Ascending aorta (tissue), 2 donors: ENCODE data around the gene ANKRD33B. TPM values are rescaled to one million over a fixed set of nuclear protein-coding genes. Genes with fewer than 3 reads are reported as not detected.

Experiments used
- DNase-seq, 2 donors: peaks; one replicate each; pipeline ENCODE4 v3.0.0-alpha.2; 2019; ENCODE audit warnings: low spot score in 2 of 2
- H3K27ac ChIP-seq, 2 donors: fragments of 200-600 bp; sonication (generic); one replicate each; pipeline ENCODE4 v1.5.1; 2016 to 2017; ENCODE audit warnings: mild to moderate bottlenecking in 1 of 2
- H3K27me3 ChIP-seq: fragments of 200-600 bp; sonication (generic); one replicate; pipeline ENCODE4 v1.5.1; 2017
- H3K36me3 ChIP-seq, 2 donors: fragments of 200-600 bp; sonication (generic); one replicate each; pipeline ENCODE4 v1.5.1; 2016
- H3K4me1 ChIP-seq, 2 donors: fragments of 200-600 bp; sonication (generic); one replicate each; pipeline ENCODE4 v1.5.1; 2016 to 2017; ENCODE audit warnings: mild to moderate bottlenecking in 1 of 2
- H3K4me3 ChIP-seq, 2 donors: fragments of 200-600 bp; sonication (generic); one replicate each; pipeline ENCODE4 v1.5.1; 2016 to 2017; ENCODE audit warnings: mild to moderate bottlenecking in 1 of 2
- H3K9me3 ChIP-seq, 2 donors: fragments of 200-600 bp; sonication (generic); one replicate each; pipeline ENCODE4 v1.5.1; 2016
- CTCF ChIP-seq, 3 experiments: fragments of 200-600 bp in 2 of 3; fragments of 450-650 bp in 1 of 3; sonication (generic) in 2 of 3; IDR thresholded peaks; one replicate each; pipeline ENCODE4 v1.5.1; 2016 to 2019; ENCODE audit warnings: antibody characterized with exemption in 3 of 3, mild to moderate bottlenecking in 1 of 3, moderate library complexity in 1 of 3
- intact Hi-C: fragments of 100-400 bp; cut with DNase I; formaldehyde crosslinking; loops from one replicate; pipeline ENCODE4 v1.15.1; 2023
- total RNA-seq: library from RNA; depleted of rRNA; stranded (reverse); fragments of >200 nt; gene quantifications from one replicate; pipeline ENCODE4 v1.1.0, GENCODE V29; 2016

Gene ANKRD33B
- total RNA-seq, 1 donor from 2014 or later, result 7.2 TPM

GRCh38 chr5:10592601-10593000, 28.7 kb downstream of the ANKRD33B start:
- Histone ChIP-seq H3K27ac (no peak overlapping the region), H3K36me3 (no peaks in the 10 kb centered on the region), H3K4me1 (peaks cover 6 to 14% of the 10 kb centered on the region in 2 donors), H3K4me3 (no peak overlapping the region), H3K9me3 (no peaks in the 10 kb centered on the region), H3K27me3 (no peaks in the 10 kb centered on the region)
- TF ChIP-seq CTCF (IDR thresholded peaks at IDR 0.05), result no peak
- no peak for DNase-seq
- intact Hi-C loops, result loop anchor here (10.0 kb wide), 1 partner anchor 238 kb away; the partner anchor contains the start of gene MARCHF6

DNA sequence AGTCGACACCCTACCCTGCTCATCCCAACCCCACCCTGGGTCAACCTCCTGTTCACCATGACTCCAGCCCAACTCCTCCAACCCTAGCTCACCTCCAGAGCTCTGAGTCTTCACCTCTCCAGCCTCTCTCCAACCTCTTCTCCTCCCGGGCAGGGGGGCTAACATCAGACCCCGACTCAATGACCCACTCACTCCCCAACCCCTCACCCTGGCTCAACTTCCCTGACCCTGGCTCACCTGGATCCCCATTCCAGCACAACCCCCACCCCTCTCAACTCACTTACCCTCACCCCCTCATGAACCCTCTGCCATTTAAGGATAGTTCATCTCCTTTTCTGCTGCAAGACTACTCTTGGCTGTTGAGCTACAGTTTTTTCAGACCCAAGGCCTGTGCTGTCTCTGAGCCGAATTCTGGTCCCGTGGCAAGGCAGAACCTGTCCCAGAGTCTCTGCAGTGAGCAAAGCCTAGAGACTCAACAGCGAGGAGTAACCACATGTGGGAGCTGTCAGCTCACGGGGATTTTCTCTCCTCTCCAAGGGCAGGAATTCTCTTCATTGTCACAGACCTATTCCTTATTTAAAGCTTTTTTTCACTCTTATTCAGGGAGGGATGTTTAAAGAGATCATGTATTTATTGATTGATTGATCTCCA, 29.8 kb downstream of the ANKRD33B start:
- Histone ChIP-seq H3K36me3 (no peaks in the 10 kb centered on the region), H3K27ac (no peak overlapping the region), H3K4me3 (no peak overlapping the region), H3K4me1 (peaks cover 6 to 14% of the 10 kb centered on the region in 2 donors), H3K9me3 (no peaks in the 10 kb centered on the region), H3K27me3 (no peaks in the 10 kb centered on the region)
- intact Hi-C loops, result loop anchor here (10.0 kb wide), 1 partner anchor 239 kb away; the partner anchor contains the start of gene MARCHF6
- no peak for DNase-seq
- no peak for TF ChIP-seq CTCF (IDR thresholded peaks at IDR 0.05)

DNA sequence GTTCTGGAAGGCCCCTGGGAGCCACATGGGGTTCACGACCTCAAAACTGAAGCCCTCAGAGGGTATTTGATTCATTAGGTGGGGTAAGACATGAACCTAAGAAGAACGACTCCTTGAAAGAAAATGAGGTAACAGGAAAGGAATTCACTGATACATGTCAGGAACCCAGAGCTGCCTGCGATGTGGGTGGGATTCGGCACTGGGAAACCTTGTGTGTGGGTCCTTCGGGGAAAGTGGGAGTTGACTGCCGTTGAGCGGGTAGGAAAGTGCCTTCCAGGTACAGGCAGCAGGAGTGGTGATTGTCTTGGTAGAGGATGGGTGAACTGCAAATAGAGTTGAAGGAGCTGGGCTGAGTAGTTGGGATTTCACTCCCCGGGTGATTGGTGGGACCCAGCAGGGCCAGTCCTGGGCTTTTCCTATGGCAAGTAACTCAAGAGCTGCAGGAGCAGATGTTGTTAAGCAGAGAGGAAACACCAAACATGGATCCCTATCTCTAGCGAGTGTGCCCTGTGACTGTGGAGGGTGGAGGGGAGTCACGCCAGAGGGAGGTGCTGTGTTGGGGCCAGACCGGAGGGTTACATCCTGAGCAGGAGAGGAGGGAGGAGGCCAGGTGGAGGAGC, 30.8 kb downstream of the ANKRD33B start:
- Histone ChIP-seq H3K27ac (peak overlapping the region; percentile 56 to 71), H3K36me3 (no peaks in the 10 kb centered on the region), H3K9me3 (no peaks in the 10 kb centered on the region), H3K27me3 (no peaks in the 10 kb centered on the region), H3K4me1 (peaks cover 6 to 14% of the 10 kb centered on the region in 2 donors), H3K4me3 (no peak overlapping the region)
- no peak for TF ChIP-seq CTCF (IDR thresholded peaks at IDR 0.05)
- DNase-seq, result no peak
- intact Hi-C loops, result loop anchor here (10.0 kb wide), 1 partner anchor 240 kb away; the partner anchor contains the start of gene MARCHF6

DNA sequence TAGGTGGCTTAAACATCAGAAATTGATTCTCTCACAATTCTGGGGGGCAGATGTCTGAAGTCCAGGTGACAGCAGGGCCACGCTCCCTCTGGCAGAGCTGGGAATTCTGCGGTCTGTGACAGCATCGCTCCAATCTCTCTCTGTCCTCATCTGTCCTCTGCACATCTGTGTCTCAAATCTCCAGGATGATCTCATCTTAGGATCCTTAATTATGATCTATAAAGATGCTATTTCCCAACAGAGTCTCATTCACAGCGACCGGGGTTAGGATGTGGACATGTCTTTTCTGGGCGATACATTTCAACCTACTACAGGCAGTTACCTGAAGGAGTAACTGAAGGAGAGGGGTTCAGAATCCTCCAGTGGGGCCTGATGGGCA, 31.4 kb downstream of the ANKRD33B start:
- H3K27me3 ChIP-seq, result no peaks in the 10 kb centered on the region
- H3K36me3 ChIP-seq, result no peaks in the 10 kb centered on the region

DNA sequence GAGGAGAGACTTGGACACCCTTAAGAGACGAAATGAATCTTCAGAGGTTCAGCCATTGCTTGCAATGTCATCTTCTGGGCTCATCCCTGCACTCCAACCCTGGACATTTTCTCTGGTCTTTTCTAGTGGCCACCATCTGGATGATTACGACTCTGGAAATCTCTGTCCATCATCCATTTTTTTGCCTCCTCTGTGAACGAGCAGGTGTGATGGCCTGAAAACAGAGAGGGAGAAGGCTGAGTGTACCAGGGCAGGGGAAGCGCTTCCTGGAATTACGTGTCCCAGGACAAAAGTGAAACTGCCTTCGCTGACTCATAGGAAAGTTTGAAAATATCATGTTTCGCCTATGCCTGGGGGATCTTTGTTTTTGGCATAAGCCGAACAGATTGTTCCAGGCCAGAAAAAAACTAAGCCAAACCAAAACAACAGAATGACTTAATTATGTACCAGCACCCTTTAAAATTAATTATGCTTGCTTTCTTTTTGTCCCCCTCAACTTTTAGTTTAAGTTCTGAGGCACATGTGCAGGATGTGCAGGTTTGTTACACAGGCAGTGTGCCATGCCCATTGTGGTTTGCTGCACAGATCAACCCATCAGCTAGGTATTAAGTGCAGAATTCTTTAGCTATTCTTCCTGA, 31.9 kb downstream of the ANKRD33B start:
- no peaks in the 10 kb centered on the region for H3K27me3 ChIP-seq
- no peak for TF ChIP-seq CTCF (IDR thresholded peaks at IDR 0.05)
- H3K27ac ChIP-seq, result peak overlapping the region; percentile 56 to 71
- no peaks in the 10 kb centered on the region for H3K36me3 ChIP-seq
- no peaks in the 10 kb centered on the region for H3K9me3 ChIP-seq
- peak overlapping the region; percentile 4 to 44 for H3K4me3 ChIP-seq
- DNase-seq, result no peak
- peaks cover 6 to 22% of the 10 kb centered on the region in 2 donors for H3K4me1 ChIP-seq
- intact Hi-C loops, result loop anchor here (10.0 kb wide), 1 partner anchor 241 kb away; the partner anchor contains the start of gene MARCHF6

More for the DNA sequence above, 31.4 kb downstream of the ANKRD33B start:
- intact Hi-C loops, result loop anchor here (10.0 kb wide), 1 partner anchor 240 kb away; the partner anchor contains the start of gene MARCHF6
- H3K9me3 ChIP-seq, result no peaks in the 10 kb centered on the region
- peaks cover 6 to 20% of the 10 kb centered on the region in 2 donors for H3K4me1 ChIP-seq
- H3K27ac ChIP-seq, result peak overlapping the region; percentile 56 to 71
- no peak for DNase-seq
- peak overlapping the region; percentile 4 to 44 for H3K4me3 ChIP-seq
- TF ChIP-seq CTCF (IDR thresholded peaks at IDR 0.05), result no peak
